ENCODE data around the gene PPOX.

The PPOX gene

GRCh38 chr1:161138431-161138830, 27.8 kb upstream of the PPOX start:
- no peak for TF ChIP-seq CTCF (IDR thresholded peaks at IDR 0.05)

- peak; percentile 61 for TF ChIP-seq CTCF (IDR thresholded peaks at IDR 0.05)
Measured at GRCh38 chr1:161139766-161140165, 26.5 kb upstream of the PPOX start.

GRCh38 chr1:161140755-161141400, 25.3 kb upstream of the PPOX start:
- TF ChIP-seq CTCF (IDR thresholded peaks at IDR 0.05), result no peak

- TF ChIP-seq CTCF (IDR thresholded peaks at IDR 0.05), result no peak
Measured at GRCh38 chr1:161145832-161146231, 20.4 kb upstream of the PPOX start.

GRCh38 chr1:161153176-161153575, 13.1 kb upstream of the PPOX start:
- TF ChIP-seq CTCF (IDR thresholded peaks at IDR 0.05), result no peak

- TF ChIP-seq CTCF (IDR thresholded peaks at IDR 0.05), result no peak
Measured at GRCh38 chr1:161153682-161154337, 12.4 kb upstream of the PPOX start, which contains the start of gene UFC1. TSS of gene UFC1 (plus strand) at chr1:161153978. CDS start at chr1:161153998, 20 bp downstream.

- TF ChIP-seq CTCF (IDR thresholded peaks at IDR 0.05), result no peak
Measured at GRCh38 chr1:161157867-161158266, 8.4 kb upstream of the PPOX start.

Measured in LNCAP (cell line).